Smooth muscle cell of the pulmonary artery (primary cell): ENCODE results near the gene DNAH12. TPM values are rescaled to one million over a fixed set of nuclear protein-coding genes. Genes with fewer than 3 reads are reported as not detected.

Source experiments
- total RNA-seq: library from RNA; depleted of rRNA; stranded (reverse); fragments of >200 nt; gene quantifications from 2 replicates; pipeline ENCODE4 v1.2.3, GENCODE V29; 2014

Gene DNAH12, protein sequence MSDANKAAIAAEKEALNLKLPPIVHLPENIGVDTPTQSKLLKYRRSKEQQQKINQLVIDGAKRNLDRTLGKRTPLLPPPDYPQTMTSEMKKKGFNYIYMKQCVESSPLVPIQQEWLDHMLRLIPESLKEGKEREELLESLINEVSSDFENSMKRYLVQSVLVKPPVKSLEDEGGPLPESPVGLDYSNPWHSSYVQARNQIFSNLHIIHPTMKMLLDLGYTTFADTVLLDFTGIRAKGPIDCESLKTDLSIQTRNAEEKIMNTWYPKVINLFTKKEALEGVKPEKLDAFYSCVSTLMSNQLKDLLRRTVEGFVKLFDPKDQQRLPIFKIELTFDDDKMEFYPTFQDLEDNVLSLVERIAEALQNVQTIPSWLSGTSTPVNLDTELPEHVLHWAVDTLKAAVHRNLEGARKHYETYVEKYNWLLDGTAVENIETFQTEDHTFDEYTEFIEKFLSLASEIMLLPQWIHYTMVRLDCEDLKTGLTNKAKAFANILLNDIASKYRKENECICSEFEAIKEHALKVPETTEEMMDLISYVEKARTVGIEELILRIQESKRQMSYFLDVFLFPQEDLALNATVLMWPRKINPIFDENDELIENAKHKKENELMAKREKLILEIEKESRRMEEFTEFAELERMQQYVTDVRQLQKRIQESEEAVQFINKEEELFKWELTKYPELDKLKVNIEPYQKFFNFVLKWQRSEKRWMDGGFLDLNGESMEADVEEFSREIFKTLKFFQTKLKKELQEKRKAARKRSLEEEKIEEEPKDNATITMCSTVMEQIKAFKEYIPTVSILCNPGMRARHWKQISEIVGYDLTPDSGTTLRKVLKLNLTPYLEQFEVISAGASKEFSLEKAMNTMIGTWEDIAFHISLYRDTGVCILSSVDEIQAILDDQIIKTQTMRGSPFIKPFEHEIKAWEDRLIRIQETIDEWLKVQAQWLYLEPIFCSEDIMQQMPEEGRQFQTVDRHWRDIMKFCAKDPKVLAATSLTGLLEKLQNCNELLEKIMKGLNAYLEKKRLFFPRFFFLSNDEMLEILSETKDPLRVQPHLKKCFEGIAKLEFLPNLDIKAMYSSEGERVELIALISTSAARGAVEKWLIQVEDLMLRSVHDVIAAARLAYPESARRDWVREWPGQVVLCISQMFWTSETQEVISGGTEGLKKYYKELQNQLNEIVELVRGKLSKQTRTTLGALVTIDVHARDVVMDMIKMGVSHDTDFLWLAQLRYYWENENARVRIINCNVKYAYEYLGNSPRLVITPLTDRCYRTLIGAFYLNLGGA (N-terminal part only)
- 0.13 TPM in 2 replicates for total RNA-seq

DNA sequence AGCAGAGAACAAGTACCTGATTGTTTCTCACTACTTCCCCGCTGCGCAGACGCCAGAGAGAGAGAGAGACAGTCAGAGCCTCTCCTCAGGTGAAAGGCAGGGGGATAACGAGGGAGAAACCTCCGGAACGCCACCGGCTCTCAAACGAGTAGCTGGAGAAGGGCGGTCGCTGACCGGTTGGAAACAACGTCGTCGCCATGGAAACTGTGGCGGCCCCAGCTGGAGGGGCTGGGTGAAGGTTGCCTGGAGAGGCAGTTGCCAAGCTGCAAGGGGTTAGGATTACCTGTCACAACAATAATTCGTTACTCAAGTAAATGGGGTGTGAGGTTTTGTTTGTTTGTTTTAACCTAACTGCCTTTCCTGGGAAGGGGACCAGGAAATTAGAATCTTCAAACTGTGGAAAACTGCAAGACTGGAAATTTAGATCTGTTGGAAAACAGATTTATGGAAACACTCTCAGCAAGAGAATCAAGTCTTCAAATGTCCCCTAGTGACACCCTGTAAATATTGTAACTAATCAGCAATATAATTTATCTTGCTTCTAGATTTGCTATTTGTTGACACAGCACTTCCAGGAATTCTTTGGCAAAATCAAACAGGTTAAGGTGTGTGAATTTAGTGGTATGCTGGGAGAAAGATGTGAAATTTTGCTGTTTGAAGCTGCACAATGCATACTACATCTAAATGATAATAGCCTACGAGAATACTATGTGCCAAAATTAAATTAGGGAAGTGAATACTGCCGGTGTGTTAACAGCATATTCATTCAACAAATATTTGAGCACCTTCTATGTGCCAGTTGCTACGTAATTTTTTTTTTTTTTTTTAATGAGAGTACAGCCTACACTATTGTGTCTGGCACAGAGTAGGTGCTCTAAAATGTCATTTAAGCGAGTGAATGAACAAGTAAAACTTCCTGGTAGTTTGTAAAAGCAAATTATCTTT, at the start of gene DNAH12:
TSS of gene DNAH12 (minus strand) at position 164 of the 945 bp plus-strand sequence. CDS start 1,474 bp downstream, outside the sequence.

GRCh38 chr3:57555738-57556458, 11.8 kb upstream of the DNAH12 start, which contains the start of gene PDE12:
TSS of gene PDE12 (plus strand) at chr3:57556274. CDS start at chr3:57556380, 106 bp downstream.

GRCh38 chr3:57292159-57292896, 251.8 kb downstream of the DNAH12 start, which contains the start of gene ASB14:
TSS of gene ASB14 (minus strand) at chr3:57292685. CDS start at chr3:57292033, 652 bp downstream.

Other genes with a start within 250 kb of the DNAH12 start
- gene PDE12, start 11.9 kb upstream of the DNAH12 start, total RNA-seq: 19.2 and 25.9 TPM in 2 replicates
- gene ARF4, start 53.0 kb upstream of the DNAH12 start, total RNA-seq: 330 and 359 TPM in 2 replicates
- gene DENND6A, start 148.7 kb upstream of the DNAH12 start, total RNA-seq: 15.9 and 16.5 TPM in 2 replicates
- 45.2 and 50.3 TPM in 2 replicates for gene SLMAP, start 212.0 kb upstream of the DNAH12 start, total RNA-seq